HepG2 (cell line): Measurements from ENCODE around the gene RPS6KA3. TPM values are rescaled to one million over a fixed set of nuclear protein-coding genes. Genes with fewer than 3 reads are reported as not detected.
A peak's percentile ranks its signal among the peaks of the same experiment; 100 is the strongest.

Experiments
- ATAC-seq: fragments of 200-7000 bp; cut with Tn5 transposase; 3 replicates; pipeline ENCODE4 v1.9.1; 2020; ENCODE audit warnings: mild to moderate bottlenecking, moderate library complexity
- BruUV-seq: library from RNA; stranded (reverse); fragments of 400-500 nt; replicated peaks from 2 replicates; lab custom pipeline; 2021; lab: Mats Ljungman, UMichigan
- CTCF ChIA-PET: fragments of 300-600 bp; formaldehyde crosslinking; extraction: SDS; loops from one replicate; lab custom pipeline; 2021; ENCODE audit warnings: low total read pairs, inconsistent platforms, low intra/inter-chr PET ratio; lab: Yijun Ruan, JAX
- POLR2A ChIA-PET: fragments of 350-600 bp; sonication (Branson Sonifier 250); formaldehyde crosslinking; loops from one replicate; lab custom pipeline; 2020; ENCODE audit warnings: antibody characterized with exemption, inconsistent platforms; lab: Yijun Ruan, JAX
- DNase-seq: peaks from one replicate; pipeline ENCODE4 v3.0.0-alpha.2; 2015; ENCODE audit warnings: low spot score
- FAIRE-seq: peaks from 3 replicates; lab custom pipeline; 2011; peaks lifted over from hg19 to GRCh38; lab: Jason Lieb, UNC
- H2AFZ ChIP-seq: one replicate; pipeline ENCODE4 v1.6.1; 2011; ENCODE audit warnings: low read length, inconsistent platforms
- H3K27ac ChIP-seq: fragments of 300-600 bp; 3 replicates; pipeline ENCODE4 v1.8.0; 2011; ENCODE audit warnings: mixed run types, mild to moderate bottlenecking, mixed read lengths, low read length, inconsistent platforms; ENCODE audit not compliant: insufficient read depth; ENCODE audit errors: extremely low read length
- H3K27me3 ChIP-seq, 2 experiments: fragments of 200-600 bp in 1 of 2; 2 replicates in 1 of 2; 3 replicates in 1 of 2; pipeline versions ENCODE4 v1.6.0 to v1.8.0; 2011; ENCODE audit warnings: low read length in 2 of 2, mild to moderate bottlenecking in 2 of 2, moderate library complexity in 2 of 2, inconsistent platforms in 1 of 2; ENCODE audit not compliant: insufficient read depth in 2 of 2, control insufficient read depth in 1 of 2
- H3K36me3 ChIP-seq, 2 experiments: fragments of 200-600 bp in 1 of 2; replicated peaks in 1 of 2; 2 replicates in 1 of 2; 3 replicates in 1 of 2; pipeline versions ENCODE4 v1.5.1 to v1.8.0; 2011; ENCODE audit warnings: low read length in 2 of 2, inconsistent platforms in 1 of 2; ENCODE audit not compliant: insufficient read depth in 2 of 2, control insufficient read depth in 1 of 2
- H3K4me1 ChIP-seq: 2 replicates; pipeline ENCODE4 v1.5.1; 2012; ENCODE audit warnings: low read length, inconsistent platforms; ENCODE audit not compliant: insufficient read depth
- H3K4me2 ChIP-seq: 2 replicates; pipeline ENCODE4 v1.6.0; 2011; ENCODE audit warnings: low read depth, low read length, inconsistent platforms
- H3K4me3 ChIP-seq, 3 experiments: fragments of 200-600 bp in 1 of 3; sonication (generic), shearing (Covaris generic) in 1 of 3; replicated peaks in 1 of 3; 2 replicates each; pipeline ENCODE4 v1.5.1; 2011 to 2016; ENCODE audit warnings: low read length in 3 of 3, inconsistent platforms in 2 of 3, low read depth in 2 of 3, mild to moderate bottlenecking in 2 of 3, control low read depth in 1 of 3, mixed read lengths in 1 of 3; ENCODE audit not compliant: insufficient read depth in 1 of 3
- H3K79me2 ChIP-seq: one replicate; pipeline ENCODE4 v1.6.1; 2011; ENCODE audit warnings: low read length, inconsistent platforms; ENCODE audit not compliant: insufficient read depth
- H3K9ac ChIP-seq: 2 replicates; pipeline ENCODE4 v1.6.0; 2011; ENCODE audit warnings: mild to moderate bottlenecking, low read depth, low read length, inconsistent platforms; ENCODE audit not compliant: insufficient read depth
- H3K9me3 ChIP-seq: 2 replicates; pipeline ENCODE4 v1.5.1; 2012; ENCODE audit warnings: mild to moderate bottlenecking, low read length
- H4K20me1 ChIP-seq: 2 replicates; pipeline ENCODE4 v1.6.0; 2011; ENCODE audit warnings: inconsistent platforms, mild to moderate bottlenecking, low read length, moderate library complexity; ENCODE audit not compliant: insufficient read depth
- BCL6 ChIP-seq: IDR thresholded peaks from 2 replicates; pipeline ENCODE4 v1.6.1; 2016; ENCODE audit warnings: missing genetic modification reagents, missing compliant biosample characterization
- MAFF ChIP-seq: IDR thresholded peaks from 2 replicates; pipeline ENCODE4 v1.6.1; 2011; ENCODE audit warnings: low read depth, low read length, improper control_type of control experiment
- MAFK ChIP-seq, 2 experiments: IDR thresholded peaks in 1 of 2; conservative IDR thresholded peaks in 1 of 2; 2 replicates each; pipeline ENCODE4 v1.6.1; 2011; ENCODE audit warnings: improper control_type of control experiment in 2 of 2, low read length in 2 of 2
- NFE2L2 ChIP-seq: fragments of 150-350 bp; IDR thresholded peaks from 2 replicates; pipeline ENCODE4 v1.6.1; 2014; ENCODE audit warnings: low read length
- ZNF124 ChIP-seq: sonication (generic); formaldehyde crosslinking; IDR thresholded peaks from 2 replicates; pipeline ENCODE4 v1.4.0; 2020; ENCODE audit warnings: missing genetic modification reagents
- ZNF282 ChIP-seq: fragments of 450-650 bp; IDR thresholded peaks from 2 replicates; pipeline ENCODE4 v1.6.1; 2018; ENCODE audit not compliant: partially characterized antibody
- ZNF296 ChIP-seq: sonication (generic); formaldehyde crosslinking; conservative IDR thresholded peaks from 2 replicates; pipeline ENCODE4 v1.5.0; 2020; ENCODE audit warnings: mild to moderate bottlenecking, missing genetic modification reagents
- ZNF512 ChIP-seq: sonication (generic); formaldehyde crosslinking; IDR thresholded peaks from 2 replicates; pipeline ENCODE4 v1.4.0; 2020; ENCODE audit warnings: mild to moderate bottlenecking, missing genetic modification reagents
- ZNF7 ChIP-seq: IDR thresholded peaks from 2 replicates; pipeline ENCODE4 v1.6.1; 2016; ENCODE audit warnings: missing biosample characterization, missing genetic modification reagents
- WGBS: methylation state at CpG from one replicate; pipeline ENCODE4 v1.1.6; 2017; ENCODE audit warnings: low lambda C conversion rate; 5-methylcytosine and 5-hydroxymethylcytosine counted together
- in situ Hi-C: cut with HindIII; loops from 2 replicates; pipeline ENCODE4 v1.10.0; 2017; ENCODE audit warnings: low pct_unique_long_range_greater_than_20kb; ENCODE audit not compliant: extremely low pct_ligation_motif_present
- intact Hi-C: fragments of 100-400 bp; cut with micrococcal nuclease; formaldehyde crosslinking; loops from one replicate; pipeline ENCODE4 v1.10.0; 2022; ENCODE audit not compliant: unreplicated experiment
- polyA plus RNA-seq, 8 experiments: library from polyadenylated mRNA; depleted of rRNA in 3 of 8; stranded (reverse) in 7 of 8; unstranded in 1 of 8; fragments of >200 nt; fragmentation: Illumina TruSeq in 4 of 8; extraction: Trizol in 4 of 8; gene quantifications; 2 replicates each; pipeline versions ENCODE4 v1.2.1 to v1.2.3, GENCODE V29; 2011 to 2016; ENCODE audit warnings: low read depth in 4 of 8, missing spikeins in 1 of 8, mixed read lengths in 1 of 8; ENCODE audit not compliant: insufficient read depth in 1 of 8
- total RNA-seq, 5 experiments: library from RNA; depleted of rRNA; stranded (reverse); fragments of >200 nt; fragmentation: Illumina TruSeq; extraction: Trizol; gene quantifications; 2 replicates each; pipeline ENCODE4 v1.2.3, GENCODE V29; 2016; ENCODE audit warnings: low read depth in 1 of 5

The RPS6KA3 gene
- total and polyA plus RNA-seq, 2 of the 13 experiments (the other 11 are each of a cell fraction or from before 2014, with no cell fraction given) = 314 to 357 TPM

GRCh38 chrX:20260885-20261284 lies 5.8 kb downstream of the RPS6KA3 start (continued):
- no peak for TF ChIP-seq ZNF512

GRCh38 chrX:20254712-20255299 lies 11.9 kb downstream of the RPS6KA3 start:
- peaks cover 6 to 25% of the 10 kb centered on the region in 2 experiments; a peak in 4 of 5 replicates for H3K36me3 ChIP-seq
- no peak overlapping the region; a peak in 1 of 6 replicates for H3K4me3 ChIP-seq
- in situ Hi-C loops (loop anchor here (5.0 kb wide), 1 partner anchor 187 kb away; no protein-coding TSS in a partner anchor), intact Hi-C loops (loop anchor here (5.0 to 10.0 kb wide), 3 partner anchors 220 to 1100 kb away; no protein-coding TSS in a partner anchor)
- 77% methylated on average over 4 of the region's 4 CpGs for WGBS
- H3K4me1 ChIP-seq = peaks cover 95% of the 10 kb centered on the region
- DNase-seq (no peak), FAIRE-seq (no peak), ATAC-seq (no peak)
- POLR2A ChIA-PET = interaction anchor here (2.7 kb wide), 1 partner anchor 107 kb away, joined by 15 read pairs; no protein-coding TSS in a partner anchor
- no peaks in the 10 kb centered on the region for H3K9me3 ChIP-seq
- H3K4me2 ChIP-seq = peak overlapping the region; percentile 23; the same call in 1 of the 2 replicates
- no TSS peak for BruUV-seq
- peak overlapping the region; percentile 18 for H3K27ac ChIP-seq
- TF ChIP-seq MAFF (peak; percentile 58; the same call in 1 of the 2 replicates), ZNF282 (no peak), BCL6 (CRISPR knock-in tag) (no peak), MAFK (conservative IDR thresholded peaks at IDR 0.05 in 1 of 2, IDR thresholded peaks at IDR 0.05 in 1 of 2; ENCODE audit: low read length in 2 of 2) (peak; percentile 52 to 68; a peak in 3 of 4 replicates), ZNF7 (peak; percentile 80), ZNF124 (CRISPR knock-in tag) (no peak), ZNF296 (CRISPR knock-in tag) (no peak), NFE2L2 (peak; percentile 79)
- TF ChIP-seq, all 625 proteins: peak for 4
- Histone ChIP-seq H2AFZ (no peak overlapping the region), H3K9ac (no peak overlapping the region), H3K27me3 (no peaks in the 10 kb centered on the region), H4K20me1 (peaks cover 59% of the 10 kb centered on the region), H3K79me2 (peaks cover 94% of the 10 kb centered on the region)
- CTCF ChIA-PET = no interaction called here
